ENCODE results near the gene POLR3E. TPM values are rescaled to one million over a fixed set of nuclear protein-coding genes. Genes with fewer than 3 reads are reported as not detected.

The POLR3E gene
- total and polyA plus RNA-seq, 2 donors (not counting 3 experiments of a cell fraction or from before 2014, with no cell fraction given), result 48.3 to 62.2 TPM

GRCh38 chr16:22292320-22292719, 4.9 kb upstream of the POLR3E start:
- Histone ChIP-seq H3K79me2 (ENCODE audit: control insufficient read depth, insufficient read depth, low read length) (no peaks in the 10 kb centered on the region), H3K9me1 (replicated peaks; ENCODE audit: control insufficient read depth, extremely low read depth, insufficient read depth, low read length) (no peaks in the 10 kb centered on the region), H2AFZ (ENCODE audit: low read depth, low read length) (no peak overlapping the region), H3K4me1 (ENCODE audit: control insufficient read depth, extremely low read depth, insufficient read depth, low read length) (no peaks in the 10 kb centered on the region), H3K9ac (replicated peaks; ENCODE audit: extremely low read depth, insufficient read depth, low read length) (no peak overlapping the region), H3K27me3 (ENCODE audit: control insufficient read depth in 2 of 2, insufficient read depth in 2 of 2, low read length in 2 of 2) (no peaks in the 10 kb centered on the region), H3K4me2 (ENCODE audit: insufficient read depth, low read length) (no peak overlapping the region), H3K4me3 (replicated peaks in 1 of 3; ENCODE audit: insufficient read depth in 1 of 3, low read depth in 1 of 3, low read length in 3 of 3) (no peak overlapping the region), H4K20me1 (replicated peaks; ENCODE audit: control insufficient read depth, extremely low read depth, insufficient read depth, low read length) (no peaks in the 10 kb centered on the region), H3K27ac (ENCODE audit: insufficient read depth, low read depth, low read length) (no peak overlapping the region), H3K9me3 (replicated peaks; ENCODE audit: control insufficient read depth, insufficient read depth, low read length) (no peaks in the 10 kb centered on the region), H3K36me3 (ENCODE audit: control insufficient read depth in 2 of 2, extremely low read depth in 1 of 2, insufficient read depth in 2 of 2, low read length in 2 of 2) (no peaks in the 10 kb centered on the region)
- DNase-seq (ENCODE audit: low read depth, low spot score) (no peak), FAIRE-seq (no peak)
- BruUV-seq (replicated peaks), result no TSS peak
- POLR2A ChIA-PET, result no interaction called here
- intact Hi-C loops (cut with micrococcal nuclease), result no loop called here
- CTCF ChIA-PET, result no interaction called here
- TF ChIP-seq MAX (IDR thresholded peaks at IDR 0.05; ENCODE audit: insufficient read depth, insufficient read length), result no peak
- TF ChIP-seq JUN (IDR thresholded peaks at IDR 0.05; ENCODE audit: borderline replicate concordance, insufficient read depth, insufficient read length, low read depth), result no peak
- TF ChIP-seq POLR2A (IDR thresholded peaks at IDR 0.05; ENCODE audit: low read depth, low read length), result no peak
- TF ChIP-seq EZH2 (IDR thresholded peaks at IDR 0.05; ENCODE audit: borderline replicate concordance, low read depth, low read length, severe bottlenecking), result no peak
- no peak for TF ChIP-seq GATA2 (IDR thresholded peaks at IDR 0.05; ENCODE audit: insufficient read depth, insufficient read length, low read depth, low read length)
- TF ChIP-seq MYC (IDR thresholded peaks at IDR 0.05; ENCODE audit: low read depth, low read length), result no peak
- no peak for TF ChIP-seq CTCF (IDR thresholded peaks at IDR 0.05; ENCODE audit: extremely low read depth in 1 of 2, insufficient read depth in 1 of 2, low read depth in 1 of 2, low read length in 2 of 2)
- no peak for TF ChIP-seq FOS (IDR thresholded peaks at IDR 0.05; ENCODE audit: borderline replicate concordance, insufficient read depth, low read length)
- no peak for TF ChIP-seq POLR2AphosphoS5 (IDR thresholded peaks at IDR 0.05; ENCODE audit: insufficient read depth, low read depth, low read length)
- dilution Hi-C loops (cut with MboI; ENCODE audit: extremely low pct_ligation_motif_present, low sequenced_read_pairs), result no loop called here
